T1000 (cell line): ENCODE measurements around the gene KIAA1143.

ENCODE experiments used
- DNase-seq: peaks from one replicate; lab custom pipeline; 2025; ENCODE audit warnings: mixed read lengths; lab: John Stamatoyannopoulos, UW

KIAA1143 gene

GRCh38 chr3:44761424-44762169 is at the start of gene KIAA1143, which contains the start of gene KIF15:
Gene KIAA1143 (minus strand): TSS chr3:44761619. CDS start chr3:44761602, 17 bp downstream.
Gene KIF15 (plus strand): TSS chr3:44761794. CDS start chr3:44761866, 72 bp downstream.
- peak; percentile 90 for DNase-seq

GRCh38 chr3:44805960-44806359 is 44.5 kb upstream of the KIAA1143 start:
- DNase-seq = no peak

GRCh38 chr3:44803298-44803697 is 41.9 kb upstream of the KIAA1143 start:
- DNase-seq = no peak

GRCh38 chr3:44802011-44802410 is 40.6 kb upstream of the KIAA1143 start:
- DNase-seq = no peak

- no peak for DNase-seq
Observed at GRCh38 chr3:44795197-44795596, 33.8 kb upstream of the KIAA1143 start.

DNA sequence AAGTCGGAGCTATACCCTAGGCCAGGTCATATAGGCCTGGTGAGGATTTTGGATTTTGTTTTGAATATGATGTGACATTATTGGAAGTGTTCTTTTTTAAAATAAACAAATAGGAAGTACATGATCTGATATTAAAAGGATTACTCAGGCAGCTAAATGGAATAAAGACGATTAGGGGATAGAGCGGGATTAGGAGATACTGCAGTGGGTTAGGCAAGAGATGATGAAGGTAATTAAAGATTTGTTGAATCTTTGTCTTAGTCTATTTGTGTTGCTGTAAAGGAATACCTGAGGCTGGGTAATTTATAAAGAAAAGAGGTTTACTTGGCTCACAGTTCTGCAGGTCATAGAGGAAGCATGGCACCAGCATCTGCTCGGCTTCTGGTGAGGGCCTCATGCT is 21.5 kb upstream of the KIAA1143 start:
- no peak for DNase-seq

DNA sequence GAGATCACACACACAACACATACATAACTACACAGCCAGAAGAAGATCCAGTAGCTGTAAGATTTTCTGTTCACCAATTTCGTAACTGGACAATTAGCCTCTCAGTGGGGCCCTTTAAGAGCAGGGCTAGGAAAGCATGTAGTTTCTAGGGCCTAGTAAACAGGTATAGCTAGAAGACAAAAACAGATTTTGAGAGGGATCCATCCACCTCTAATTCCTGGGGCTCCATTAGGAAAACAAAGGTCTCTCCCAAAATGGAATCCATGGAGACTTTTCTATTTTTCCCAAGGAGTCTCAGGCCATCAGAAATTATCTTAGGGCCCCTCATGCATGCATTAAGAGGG is 10.7 kb upstream of the KIAA1143 start:
- DNase-seq = no peak

- no peak for DNase-seq
Observed at GRCh38 chr3:44771424-44772098, 10.1 kb upstream of the KIAA1143 start.

GRCh38 chr3:44764248-44764647 is 2.8 kb upstream of the KIAA1143 start:
- DNase-seq = no peak

GRCh38 chr3:44762690-44763089 is 1.3 kb upstream of the KIAA1143 start:
- no peak for DNase-seq

- DNase-seq = no peak
Observed at GRCh38 chr3:44762170-44762677, 805 bp upstream of the KIAA1143 start.

DNA sequence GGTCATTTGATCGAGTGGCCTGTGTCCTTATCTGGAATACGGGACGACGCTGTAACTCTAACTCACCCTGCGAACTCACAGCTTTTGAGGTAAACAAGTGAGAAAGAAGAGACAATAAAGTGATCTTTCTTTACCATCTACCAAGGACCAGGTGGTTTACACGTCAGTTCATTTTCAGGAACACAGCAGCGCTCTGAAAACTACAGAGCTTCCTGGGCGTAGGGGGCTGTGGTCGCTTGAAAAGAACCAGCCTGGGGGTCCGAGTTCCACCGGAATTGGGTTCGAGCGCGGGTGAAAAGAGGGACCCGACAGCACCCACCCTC is 357 bp downstream of the KIAA1143 start:
- no peak for DNase-seq

DNA sequence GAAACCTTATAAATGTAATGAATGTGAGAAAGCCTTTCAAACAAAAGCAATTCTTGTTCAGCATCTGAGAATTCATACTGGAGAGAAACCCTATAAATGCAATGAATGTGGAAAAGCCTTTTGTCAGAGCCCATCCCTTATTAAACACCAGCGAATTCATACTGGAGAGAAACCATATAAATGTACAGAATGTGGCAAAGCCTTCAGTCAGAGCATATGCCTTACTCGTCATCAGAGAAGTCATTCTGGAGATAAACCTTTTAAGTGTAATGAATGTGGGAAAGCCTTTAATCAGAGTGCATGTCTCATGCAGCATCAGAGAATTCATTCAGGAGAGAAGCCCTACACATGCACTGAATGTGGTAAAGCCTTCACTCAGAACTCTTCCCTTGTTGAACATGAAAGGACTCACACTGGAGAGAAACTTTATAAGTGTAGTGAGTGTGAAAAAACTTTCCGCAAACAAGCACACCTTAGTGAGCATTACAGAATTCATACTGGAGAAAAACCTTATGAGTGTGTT is 26.7 kb downstream of the KIAA1143 start:
- DNase-seq = no peak

- DNase-seq = peak; percentile 90
Observed at GRCh38 chr3:44729384-44729910, 32.0 kb downstream of the KIAA1143 start, which contains the start of gene ZNF501. Gene ZNF501 (plus strand): TSS chr3:44729635. CDS start chr3:44734422, 4,787 bp downstream.

DNA sequence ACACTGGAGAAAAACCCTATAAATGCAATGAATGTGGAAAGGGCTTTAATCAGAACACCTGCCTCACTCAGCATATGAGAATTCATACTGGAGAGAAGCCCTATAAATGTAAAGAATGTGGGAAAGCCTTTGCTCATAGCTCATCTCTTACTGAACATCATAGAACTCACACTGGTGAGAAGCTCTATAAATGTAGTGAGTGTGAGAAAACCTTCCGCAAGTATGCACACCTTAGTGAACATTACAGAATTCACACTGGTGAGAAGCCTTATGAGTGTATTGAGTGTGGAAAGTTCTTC is 39.4 kb downstream of the KIAA1143 start:
- DNase-seq = no peak

GRCh38 chr3:44721231-44722102 is 40.0 kb downstream of the KIAA1143 start:
- DNase-seq = no peak

DNA sequence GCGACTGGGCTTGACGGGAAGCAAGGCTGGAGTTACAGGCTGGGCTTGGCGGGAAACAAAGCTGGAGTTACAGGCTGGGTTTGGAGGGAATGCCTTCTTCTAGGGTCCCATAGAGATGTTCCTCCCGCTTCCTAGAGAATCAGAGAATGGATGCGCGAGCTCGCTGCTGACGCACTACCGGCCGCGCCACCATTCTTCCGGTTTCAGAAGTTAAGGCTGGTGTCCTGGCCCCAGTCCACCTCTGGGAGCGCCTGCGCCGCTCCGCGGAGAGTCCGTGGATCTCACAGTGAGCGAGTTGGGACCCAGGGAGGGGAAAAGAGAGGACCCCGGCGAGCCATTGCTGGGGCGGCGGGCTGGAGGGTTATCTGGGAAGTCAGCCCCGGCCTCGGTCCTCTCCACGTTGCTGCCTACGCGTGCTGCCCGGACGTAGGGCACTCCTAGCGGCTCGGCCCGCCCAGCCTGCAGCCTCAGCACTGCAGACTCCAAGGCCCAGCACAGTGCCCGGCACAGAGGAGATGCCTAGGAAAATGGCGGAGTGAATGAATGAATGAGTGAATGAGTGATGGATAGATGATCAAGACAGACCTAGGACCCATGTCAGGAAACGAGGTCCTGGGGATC is 48.9 kb downstream of the KIAA1143 start, which contains the start of gene ZNF502:
ZNF502 (plus strand) TSS at position 206 of the 621 bp plus-strand sequence. CDS start 7,602 bp downstream, outside the sequence.
- peak; percentile 82 for DNase-seq
